ENCODE results near the gene SASH1. TPM values are rescaled to one million over a fixed set of nuclear protein-coding genes. Genes with fewer than 3 reads are reported as not detected.

SASH1 gene
- total and polyA plus RNA-seq, 2 of the 8 experiments (the other 6 are each of a cell fraction or from before 2014, with no cell fraction given), result 6.0 to 20.2 TPM

- no peak for TF ChIP-seq CHD7 (IDR thresholded peaks at IDR 0.05; ENCODE audit: insufficient replicate concordance, low read length)
- no peak for TF ChIP-seq MAFK (IDR thresholded peaks at IDR 0.05; ENCODE audit: low read depth, low read length)
- no peak for TF ChIP-seq ATF2 (IDR thresholded peaks at IDR 0.05; ENCODE audit: low read length)
Observed at GRCh38 chr6:148313488-148313887, 29.1 kb upstream of the SASH1 start (continued).

Measured in H1 (cell line).